Vagina (tissue), 2 donors: Measurements from ENCODE around the gene MGMT.

Experiments
- CTCF ChIP-seq, 3 experiments: fragments of 450-650 bp in 2 of 3; fragments of 200-600 bp in 1 of 3; sonication (generic) in 1 of 3; IDR thresholded peaks; one replicate each; pipeline ENCODE4 v1.5.1; 2017 to 2019; ENCODE audit warnings: antibody characterized with exemption in 3 of 3, mild to moderate bottlenecking in 2 of 3, moderate library complexity in 2 of 3
- POLR2A ChIP-seq, 2 donors: fragments of 450-650 bp; IDR thresholded peaks; one replicate each; pipeline ENCODE4 v1.6.1; 2017; ENCODE audit warnings: antibody characterized with exemption in 2 of 2, mild to moderate bottlenecking in 2 of 2, moderate library complexity in 2 of 2
- POLR2AphosphoS5 ChIP-seq, 2 donors: sonication (generic); formaldehyde crosslinking; IDR thresholded peaks; one replicate each; pipeline ENCODE4 v1.9.0; 2017; ENCODE audit warnings: antibody characterized with exemption in 2 of 2, mild to moderate bottlenecking in 2 of 2, low read depth in 1 of 2; ENCODE audit not compliant: insufficient read depth in 1 of 2

- no peak for TF ChIP-seq CTCF (IDR thresholded peaks at IDR 0.05)
- TF ChIP-seq POLR2AphosphoS5 (IDR thresholded peaks at IDR 0.05; ENCODE audit: insufficient read depth in 1 of 2, low read depth in 1 of 2), result no peak
- no peak for TF ChIP-seq POLR2A (IDR thresholded peaks at IDR 0.05)
Measured at GRCh38 chr10:129790715-129791446, 323.8 kb downstream of the MGMT start.
